ENCODE data around the gene CALML4.

DNA sequence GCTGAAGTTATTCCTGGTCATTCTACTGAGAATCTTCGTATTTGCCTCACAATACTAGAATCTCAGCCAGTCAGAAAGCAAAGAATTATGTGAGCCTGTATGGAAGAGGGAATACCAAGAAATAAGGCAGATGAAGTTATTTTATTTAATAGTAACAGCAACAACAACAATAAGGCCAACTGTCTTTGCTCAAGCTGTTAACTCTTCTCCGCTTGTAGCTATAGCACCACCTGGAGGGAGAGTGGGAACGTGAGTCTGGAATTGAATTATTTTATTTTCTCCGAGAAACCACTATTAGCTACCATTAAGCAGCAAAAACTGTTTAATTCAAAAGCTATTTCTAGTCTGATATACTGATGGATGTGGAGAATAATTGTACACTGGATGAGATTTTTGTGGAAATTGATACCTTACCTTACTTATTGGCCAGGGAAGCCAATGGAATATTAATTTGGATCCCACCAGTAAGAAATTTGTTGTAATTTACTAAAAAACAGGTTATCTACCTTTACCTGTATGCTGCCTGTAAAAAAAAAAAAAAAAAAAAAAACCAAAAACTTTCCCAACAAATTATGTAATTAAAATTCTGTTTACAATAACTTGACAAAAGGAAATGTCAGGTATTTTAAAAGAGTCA, 50.1 kb downstream of the CALML4 start:
- TF ChIP-seq, protein P1, sequence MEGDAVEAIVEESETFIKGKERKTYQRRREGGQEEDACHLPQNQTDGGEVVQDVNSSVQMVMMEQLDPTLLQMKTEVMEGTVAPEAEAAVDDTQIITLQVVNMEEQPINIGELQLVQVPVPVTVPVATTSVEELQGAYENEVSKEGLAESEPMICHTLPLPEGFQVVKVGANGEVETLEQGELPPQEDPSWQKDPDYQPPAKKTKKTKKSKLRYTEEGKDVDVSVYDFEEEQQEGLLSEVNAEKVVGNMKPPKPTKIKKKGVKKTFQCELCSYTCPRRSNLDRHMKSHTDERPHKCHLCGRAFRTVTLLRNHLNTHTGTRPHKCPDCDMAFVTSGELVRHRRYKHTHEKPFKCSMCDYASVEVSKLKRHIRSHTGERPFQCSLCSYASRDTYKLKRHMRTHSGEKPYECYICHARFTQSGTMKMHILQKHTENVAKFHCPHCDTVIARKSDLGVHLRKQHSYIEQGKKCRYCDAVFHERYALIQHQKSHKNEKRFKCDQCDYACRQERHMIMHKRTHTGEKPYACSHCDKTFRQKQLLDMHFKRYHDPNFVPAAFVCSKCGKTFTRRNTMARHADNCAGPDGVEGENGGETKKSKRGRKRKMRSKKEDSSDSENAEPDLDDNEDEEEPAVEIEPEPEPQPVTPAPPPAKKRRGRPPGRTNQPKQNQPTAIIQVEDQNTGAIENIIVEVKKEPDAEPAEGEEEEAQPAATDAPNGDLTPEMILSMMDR (IDR thresholded peaks at IDR 0.05): peak; percentile 62 to 66
- TF ChIP-seq POLR2AphosphoS5 (IDR thresholded peaks at IDR 0.05): no peak
